Stimulated activated CD4-positive, alpha-beta T cell treated with anti-CD3 and anti-CD28 coated beads, Interleukin-12 subunit alpha, Interleukin-12 subunit beta, amount 100 ng/mL, for 24 hours (primary cell): Measurements from ENCODE around the gene GOLGA8N.

Source experiments
- DNase-seq, 2 experiments: peaks; one replicate each; pipeline ENCODE4 v3.0.0-alpha.2; 2020; ENCODE audit warnings: low read depth in 2 of 2

The GOLGA8N gene

DNA sequence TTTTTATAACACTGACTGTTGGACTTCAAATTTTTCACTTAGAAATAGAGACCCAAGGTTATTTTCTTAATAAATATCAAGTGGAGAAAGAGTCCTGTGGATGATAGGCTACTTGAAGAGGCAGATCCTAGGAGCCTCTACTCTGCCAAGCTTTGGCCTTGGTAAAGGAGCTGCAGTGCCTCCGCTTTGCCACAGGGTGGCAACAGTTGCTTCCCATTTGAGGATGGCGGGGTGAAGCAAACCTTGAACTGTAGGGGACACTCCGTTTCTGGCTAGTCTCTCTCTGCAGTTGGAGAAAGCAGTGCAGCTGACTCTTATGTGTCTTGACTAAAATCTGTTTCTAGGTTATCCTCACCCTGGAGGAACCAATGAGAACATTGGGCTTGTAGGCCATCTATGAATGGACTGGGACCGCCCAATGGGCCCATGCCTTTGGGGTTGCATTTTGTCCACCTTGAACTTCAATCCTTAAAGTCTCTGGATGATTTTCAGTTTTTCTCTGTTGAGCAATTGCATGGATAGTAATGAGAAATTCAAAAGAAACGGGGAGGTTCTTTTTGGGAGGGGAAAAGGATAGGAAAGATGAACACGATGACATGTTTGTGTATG lies 58.1 kb downstream of the GOLGA8N start:
- peak; percentile 21 to 35 for DNase-seq

DNA sequence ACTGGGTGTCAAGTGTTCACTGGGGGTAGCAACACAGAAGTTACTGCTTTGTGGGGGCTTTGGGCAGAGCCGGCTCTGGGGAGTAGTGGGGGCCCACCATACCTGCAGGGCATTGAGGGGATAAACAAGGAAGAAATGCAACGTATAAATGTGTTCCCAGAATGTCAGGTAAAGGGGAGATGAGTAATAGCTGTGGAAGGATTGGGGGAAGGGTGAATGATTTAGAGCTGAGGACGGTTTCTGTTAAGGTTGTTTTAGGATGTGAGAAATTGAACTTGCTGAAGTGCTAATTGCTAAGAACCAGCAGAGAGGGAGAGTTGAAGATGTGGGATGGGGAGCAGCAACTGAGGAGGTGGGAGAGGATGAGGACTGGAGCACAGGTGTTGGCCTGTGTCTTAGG lies 58.9 kb downstream of the GOLGA8N start:
- DNase-seq = no peak

- no peak for DNase-seq
Observed at GRCh38 chr15:32656091-32656490, 62.8 kb downstream of the GOLGA8N start.

GRCh38 chr15:32656496-32656895 lies 63.2 kb downstream of the GOLGA8N start:
- DNase-seq = no peak
